IMR-90 (cell line): ENCODE data around the gene ERCC6. TPM values are rescaled to one million over a fixed set of nuclear protein-coding genes. Genes with fewer than 3 reads are reported as not detected.

Source experiments
- ATAC-seq: fragments of 200-7000 bp; cut with Tn5 transposase; 2 replicates; pipeline ENCODE4 v1.9.1; 2020; ENCODE audit warnings: low read depth, mild to moderate bottlenecking, moderate library complexity
- BruUV-seq: library from RNA; stranded (reverse); fragments of 400-500 nt; replicated peaks from 2 replicates; lab custom pipeline; 2021; lab: Mats Ljungman, UMichigan
- CTCF ChIA-PET: fragments of 300-600 bp; formaldehyde crosslinking; extraction: SDS; loops from one replicate; lab custom pipeline; 2021; ENCODE audit warnings: antibody characterized with exemption; lab: Yijun Ruan, JAX
- POLR2A ChIA-PET: fragments of 300-600 bp; sonication (Branson Sonifier 250); formaldehyde crosslinking; loops from one replicate; lab custom pipeline; 2022; ENCODE audit warnings: antibody characterized with exemption; ENCODE audit not compliant: unreplicated experiment; lab: Charles Lee
- DNase-seq: peaks from one replicate; pipeline ENCODE4 v3.0.0; 2013
- H2AFZ ChIP-seq: replicated peaks from 2 replicates; pipeline ENCODE3; 2013; ENCODE audit warnings: low read length, mild to moderate bottlenecking; ENCODE audit not compliant: poor library complexity
- H2AK5ac ChIP-seq: 2 replicates; pipeline ENCODE4 v1.6.1; 2013; ENCODE audit warnings: low read depth, low read length, inconsistent platforms
- H2AK9ac ChIP-seq: replicated peaks from 2 replicates; pipeline ENCODE3; 2013; ENCODE audit warnings: mild to moderate bottlenecking, low read depth, low read length, moderate library complexity; ENCODE audit not compliant: poor library complexity
- H2BK120ac ChIP-seq: 2 replicates; pipeline ENCODE4 v1.6.1; 2013; ENCODE audit warnings: low read depth, low read length, inconsistent platforms
- H2BK15ac ChIP-seq: 3 replicates; pipeline ENCODE4 v1.6.1; 2013; ENCODE audit warnings: low read depth, low read length, inconsistent platforms
- H2BK20ac ChIP-seq: 2 replicates; pipeline ENCODE4 v1.6.1; 2013; ENCODE audit warnings: low read depth, mild to moderate bottlenecking, inconsistent platforms, low read length, moderate library complexity
- H2BK5ac ChIP-seq: 2 replicates; pipeline ENCODE4 v1.6.1; 2013; ENCODE audit warnings: mild to moderate bottlenecking, low read depth, low read length, inconsistent platforms; ENCODE audit not compliant: poor library complexity, severe bottlenecking
- H3K14ac ChIP-seq: replicated peaks from 2 replicates; pipeline ENCODE4 v1.6.1; 2013; ENCODE audit warnings: low read depth, low read length, inconsistent platforms
- H3K18ac ChIP-seq: 2 replicates; pipeline ENCODE4 v1.6.1; 2013; ENCODE audit warnings: low read depth, low read length, control low read depth
- H3K23ac ChIP-seq: 2 replicates; pipeline ENCODE4 v1.6.1; 2013; ENCODE audit warnings: low read depth, low read length, inconsistent platforms
- H3K27ac ChIP-seq: 2 replicates; pipeline ENCODE4 v1.5.1; 2013; ENCODE audit warnings: mild to moderate bottlenecking, control low read depth, low read length; ENCODE audit not compliant: insufficient read depth
- H3K27me3 ChIP-seq: 2 replicates; pipeline ENCODE4 v1.6.1; 2013; ENCODE audit warnings: low read length; ENCODE audit not compliant: control insufficient read depth, insufficient read depth
- H3K36me3 ChIP-seq: 2 replicates; pipeline ENCODE4 v1.6.1; 2013; ENCODE audit warnings: low read length, mixed read lengths; ENCODE audit not compliant: control insufficient read depth, insufficient read depth
- H3K4ac ChIP-seq: 2 replicates; pipeline ENCODE4 v1.6.1; 2013; ENCODE audit warnings: low read depth, low read length, inconsistent platforms
- H3K4me1 ChIP-seq: 2 replicates; pipeline ENCODE4 v1.6.1; 2013; ENCODE audit warnings: low read length, mixed read lengths; ENCODE audit not compliant: control insufficient read depth, insufficient read depth
- H3K4me2 ChIP-seq: 2 replicates; pipeline ENCODE4 v1.6.1; 2013; ENCODE audit warnings: low read depth, mild to moderate bottlenecking, control low read depth, low read length, moderate library complexity
- H3K4me3 ChIP-seq: 2 replicates; pipeline ENCODE4 v1.5.1; 2013; ENCODE audit warnings: low read depth, mild to moderate bottlenecking, control low read depth, low read length, moderate library complexity; ENCODE audit not compliant: insufficient read depth
- H3K56ac ChIP-seq: 2 replicates; pipeline ENCODE4 v1.6.1; 2013; ENCODE audit warnings: low read length, inconsistent platforms; ENCODE audit not compliant: insufficient read depth; ENCODE audit errors: extremely low read depth
- H3K79me1 ChIP-seq, 2 experiments: 2 replicates each; pipeline ENCODE4 v1.6.1; 2013; ENCODE audit warnings: low read length in 2 of 2, inconsistent platforms in 1 of 2, low read depth in 1 of 2
- H3K9ac ChIP-seq: 2 replicates; pipeline ENCODE4 v1.6.1; 2013; ENCODE audit warnings: low read depth, low read length, control low read depth
- H3K9me1 ChIP-seq: 2 replicates; pipeline ENCODE4 v1.6.1; 2013; ENCODE audit warnings: low read length, inconsistent platforms; ENCODE audit not compliant: insufficient read depth
- H3K9me3 ChIP-seq: 2 replicates; pipeline ENCODE4 v1.6.1; 2013; ENCODE audit warnings: low read length; ENCODE audit not compliant: control insufficient read depth, insufficient read depth
- H4K20me1 ChIP-seq: 2 replicates; pipeline ENCODE4 v1.6.1; 2013; ENCODE audit warnings: low read length, inconsistent platforms; ENCODE audit not compliant: insufficient read depth
- H4K5ac ChIP-seq: 2 replicates; pipeline ENCODE4 v1.6.1; 2013; ENCODE audit warnings: mild to moderate bottlenecking, low read depth, low read length, control low read depth
- H4K8ac ChIP-seq, 2 experiments: 2 replicates each; pipeline ENCODE4 v1.6.1; 2013; ENCODE audit warnings: low read depth in 2 of 2, low read length in 2 of 2, control low read depth in 1 of 2, inconsistent platforms in 1 of 2
- H4K91ac ChIP-seq: 2 replicates; pipeline ENCODE4 v1.6.1; 2013; ENCODE audit warnings: low read depth, low read length, inconsistent platforms; ENCODE audit not compliant: insufficient read depth
- BHLHE40 ChIP-seq: fragments of 150-350 bp; IDR thresholded peaks from 2 replicates; pipeline ENCODE4 v1.6.1; 2016; ENCODE audit warnings: mild to moderate bottlenecking, low read depth, low read length
- CEBPB ChIP-seq: IDR thresholded peaks from 2 replicates; pipeline ENCODE4 v1.6.1; 2012; ENCODE audit warnings: low read depth, low read length, improper control_type of control experiment
- CHD1 ChIP-seq: IDR thresholded peaks from 2 replicates; pipeline ENCODE4 v1.6.1; 2012; ENCODE audit warnings: low read depth, low read length, improper control_type of control experiment
- CTCF ChIP-seq: conservative IDR thresholded peaks from 2 replicates; pipeline ENCODE4 v1.5.1; 2012; ENCODE audit warnings: mild to moderate bottlenecking, low read depth, low read length, improper control_type of control experiment
- ELK1 ChIP-seq: fragments of 150-350 bp; IDR thresholded peaks from 2 replicates; pipeline ENCODE4 v1.6.1; 2016; ENCODE audit warnings: low read depth, mild to moderate bottlenecking, low read length, moderate library complexity, borderline replicate concordance
- FOS ChIP-seq: fragments of 150-350 bp; IDR thresholded peaks from 2 replicates; pipeline ENCODE4 v1.6.1; 2016; ENCODE audit warnings: low read depth, low read length
- MAFK ChIP-seq: IDR thresholded peaks from 2 replicates; pipeline ENCODE4 v1.6.1; 2012; ENCODE audit warnings: low read depth, low read length, improper control_type of control experiment
- MAZ ChIP-seq: IDR thresholded peaks from 2 replicates; pipeline ENCODE4 v1.6.1; 2012; ENCODE audit warnings: low read depth, mild to moderate bottlenecking, low read length, improper control_type of control experiment, moderate library complexity, borderline replicate concordance
- MXI1 ChIP-seq: IDR thresholded peaks from 2 replicates; pipeline ENCODE4 v1.6.1; 2012; ENCODE audit warnings: low read depth, mild to moderate bottlenecking, low read length, moderate library complexity, borderline replicate concordance
- NFE2L2 ChIP-seq: fragments of 150-350 bp; IDR thresholded peaks from 2 replicates; pipeline ENCODE4 v1.6.1; 2016; ENCODE audit warnings: low read depth, mild to moderate bottlenecking, low read length
- POLR2A ChIP-seq: IDR thresholded peaks from 2 replicates; pipeline ENCODE4 v1.6.1; 2012; ENCODE audit warnings: mild to moderate bottlenecking, low read depth, low read length
- RAD21 ChIP-seq: IDR thresholded peaks from 2 replicates; pipeline ENCODE4 v1.6.1; 2012; ENCODE audit warnings: low read length, improper control_type of control experiment
- RCOR1 ChIP-seq: IDR thresholded peaks from 2 replicates; pipeline ENCODE4 v1.6.1; 2012; ENCODE audit warnings: mild to moderate bottlenecking, low read length, improper control_type of control experiment; ENCODE audit not compliant: insufficient replicate concordance
- RFX5 ChIP-seq: IDR thresholded peaks from 2 replicates; pipeline ENCODE4 v1.8.0; 2012; ENCODE audit warnings: low read depth, mild to moderate bottlenecking, low read length, moderate library complexity
- SMC3 ChIP-seq: fragments of 150-350 bp; IDR thresholded peaks from 2 replicates; pipeline ENCODE4 v1.6.1; 2016; ENCODE audit warnings: low read depth, mild to moderate bottlenecking, antibody characterized with exemption, low read length, moderate library complexity
- WGBS, 2 experiments: methylation state at CpG; one replicate each; pipeline versions ENCODE4 v1.1.5 to v1.1.7; 2013; ENCODE audit warnings: missing lambda C conversion rate in 2 of 2; ENCODE audit not compliant: insufficient read length in 1 of 2; ENCODE audit errors: extremely low coverage in 2 of 2; 5-methylcytosine and 5-hydroxymethylcytosine counted together
- dilution Hi-C: fragments of 300-500 bp; cut with HindIII; formaldehyde crosslinking; loops from one replicate; pipeline ENCODE4 v1.14.3; 2018; ENCODE audit warnings: low sequenced_read_pairs; ENCODE audit not compliant: unreplicated experiment
- in situ Hi-C: fragments of 300-500 bp; cut with MboI; formaldehyde crosslinking; loops from 3 replicates; pipeline ENCODE4 v1.14.3; 2019; ENCODE audit warnings: low sequenced_read_pairs, inconsistent platforms, mixed read lengths
- intact Hi-C: fragments of 100-400 bp; cut with micrococcal nuclease; formaldehyde crosslinking; loops from 2 replicates; pipeline ENCODE4 v1.10.0; 2022
- polyA plus RNA-seq, 3 experiments: library from polyadenylated mRNA; depleted of rRNA; stranded (reverse); fragments of >200 nt; gene quantifications; 2 replicates each; pipeline ENCODE4 v1.2.3, GENCODE V29; 2012; ENCODE audit warnings: low replicate concordance in 1 of 3
- total RNA-seq: library from RNA; depleted of rRNA; stranded (reverse); fragments of >200 nt; gene quantifications from 2 replicates; pipeline ENCODE4 v1.2.3, GENCODE V29; 2012
- TF ChIP-seq, protein P1 (sequence below): fragments of 150-350 bp; IDR thresholded peaks from 2 replicates; pipeline ENCODE4 v1.6.1; 2017; ENCODE audit warnings: mild to moderate bottlenecking, antibody characterized with exemption, low read length, low read depth

The ERCC6 gene
- total and polyA plus RNA-seq, 2 of the 4 experiments (the other 2 are of a cell fraction), result 7.3 to 14.9 TPM

DNA sequence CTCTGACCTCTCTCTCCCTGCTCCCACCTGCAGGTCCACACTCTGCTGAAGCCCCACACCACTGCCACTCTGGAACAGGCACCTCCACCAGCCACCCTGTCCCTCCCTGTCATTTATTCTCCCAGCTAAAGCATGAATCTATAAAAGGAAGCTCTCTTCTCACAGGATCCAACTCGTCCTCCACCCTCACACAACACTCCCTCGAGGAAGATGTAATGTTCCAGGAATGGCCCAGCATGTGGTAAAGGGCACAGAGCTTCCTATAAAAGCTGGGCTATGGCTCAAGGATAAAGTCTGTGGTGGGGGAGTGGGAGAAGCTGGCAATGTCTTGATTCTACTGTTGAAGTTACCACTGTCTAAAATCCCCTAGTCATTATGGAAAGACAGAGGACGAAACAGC is 67.4 kb downstream of the ERCC6 start:
- H2BK20ac ChIP-seq, result no peak overlapping the region

More for the DNA sequence above, 67.4 kb downstream of the ERCC6 start:
- Histone ChIP-seq H3K27me3 (no peaks in the 10 kb centered on the region), H4K5ac (no peak overlapping the region), H3K79me1 (no peaks in the 10 kb centered on the region), H3K27ac (no peak overlapping the region), H3K4me3 (no peak overlapping the region), H3K9ac (no peak overlapping the region), H2BK120ac (no peak overlapping the region), H3K9me1 (no peaks in the 10 kb centered on the region; the same call in 1 of the 2 replicates), H3K14ac (no peak overlapping the region), H2AK9ac (no peak overlapping the region), H3K4me1 (no peaks in the 10 kb centered on the region), H4K20me1 (no peaks in the 10 kb centered on the region), H3K4ac (no peak overlapping the region), H3K23ac (no peak overlapping the region), H3K9me3 (no peaks in the 10 kb centered on the region), H3K4me2 (no peak overlapping the region), H4K91ac (no peak overlapping the region), H3K36me3 (peaks cover 13% of the 10 kb centered on the region), H3K18ac (no peak overlapping the region), H2AK5ac (no peak overlapping the region), H2AFZ (no peak overlapping the region), H2BK5ac (no peak overlapping the region), H4K8ac (no peak overlapping the region), H2BK15ac (no peak overlapping the region), H3K56ac (no peak overlapping the region)
- dilution Hi-C loops (no loop called here), in situ Hi-C loops (no loop called here), intact Hi-C loops (no loop called here)
- ATAC-seq, result no peak
- no CpG with 5 or more reads among the region's 3 CpGs for WGBS, 2 experiments
- ChIA-PET POLR2A (no interaction called here), CTCF (interaction anchor here (1.3 kb wide), 1 partner anchor 15 kb away, joined by 3 read pairs; no protein-coding TSS in a partner anchor)
- TF ChIP-seq BHLHE40 (no peak), CTCF (no peak), POLR2A (no peak), NFE2L2 (no peak), FOS (no peak), ELK1 (no peak), RFX5 (no peak), SMC3 (no peak), CEBPB (no peak), MXI1 (no peak), CHD1 (no peak), MAFK (no peak), MAZ (no peak), RAD21 (no peak), RCOR1 (no peak)
- TF ChIP-seq, protein P1, sequence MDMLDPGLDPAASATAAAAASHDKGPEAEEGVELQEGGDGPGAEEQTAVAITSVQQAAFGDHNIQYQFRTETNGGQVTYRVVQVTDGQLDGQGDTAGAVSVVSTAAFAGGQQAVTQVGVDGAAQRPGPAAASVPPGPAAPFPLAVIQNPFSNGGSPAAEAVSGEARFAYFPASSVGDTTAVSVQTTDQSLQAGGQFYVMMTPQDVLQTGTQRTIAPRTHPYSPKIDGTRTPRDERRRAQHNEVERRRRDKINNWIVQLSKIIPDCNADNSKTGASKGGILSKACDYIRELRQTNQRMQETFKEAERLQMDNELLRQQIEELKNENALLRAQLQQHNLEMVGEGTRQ, result no peak
- no peak for DNase-seq
- BruUV-seq, result no TSS peak
